Measurements from ENCODE around the gene SYNGR4. TPM values are rescaled to one million over a fixed set of nuclear protein-coding genes. Genes with fewer than 3 reads are reported as not detected.

The SYNGR4 gene
- total RNA-seq, 6 donors from 2014 or later, result not detected

DNA sequence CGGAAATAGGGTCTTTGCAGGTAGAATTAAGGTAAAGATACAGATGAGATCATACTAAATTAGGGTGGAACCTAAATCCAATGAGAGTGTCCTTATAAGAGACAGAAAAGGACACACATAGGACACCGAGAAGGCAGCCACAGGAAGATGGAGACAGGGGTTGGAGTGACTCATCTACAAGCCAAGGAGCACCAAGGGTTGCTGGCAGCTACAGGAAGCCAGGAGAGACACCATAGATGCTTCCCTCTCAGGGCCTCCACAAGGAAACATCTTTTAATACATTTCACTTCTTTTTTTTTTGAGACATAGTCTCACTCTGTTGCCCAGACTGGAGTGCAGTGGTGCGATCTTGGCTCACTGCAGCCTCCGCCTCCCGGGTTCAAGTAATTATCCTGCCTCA is 10.5 kb upstream of the SYNGR4 start:
- Histone ChIP-seq H3K27me3 (no peaks in the 10 kb centered on the region), H3K4me1 (no peaks in the 10 kb centered on the region), H3K36me3 (no peaks in the 10 kb centered on the region), H3K27ac (no peak overlapping the region), H3K9me3 (no peaks in the 10 kb centered on the region), H3K4me3 (no peak overlapping the region)
- DNase-seq, result no peak
- TF ChIP-seq, protein P1, sequence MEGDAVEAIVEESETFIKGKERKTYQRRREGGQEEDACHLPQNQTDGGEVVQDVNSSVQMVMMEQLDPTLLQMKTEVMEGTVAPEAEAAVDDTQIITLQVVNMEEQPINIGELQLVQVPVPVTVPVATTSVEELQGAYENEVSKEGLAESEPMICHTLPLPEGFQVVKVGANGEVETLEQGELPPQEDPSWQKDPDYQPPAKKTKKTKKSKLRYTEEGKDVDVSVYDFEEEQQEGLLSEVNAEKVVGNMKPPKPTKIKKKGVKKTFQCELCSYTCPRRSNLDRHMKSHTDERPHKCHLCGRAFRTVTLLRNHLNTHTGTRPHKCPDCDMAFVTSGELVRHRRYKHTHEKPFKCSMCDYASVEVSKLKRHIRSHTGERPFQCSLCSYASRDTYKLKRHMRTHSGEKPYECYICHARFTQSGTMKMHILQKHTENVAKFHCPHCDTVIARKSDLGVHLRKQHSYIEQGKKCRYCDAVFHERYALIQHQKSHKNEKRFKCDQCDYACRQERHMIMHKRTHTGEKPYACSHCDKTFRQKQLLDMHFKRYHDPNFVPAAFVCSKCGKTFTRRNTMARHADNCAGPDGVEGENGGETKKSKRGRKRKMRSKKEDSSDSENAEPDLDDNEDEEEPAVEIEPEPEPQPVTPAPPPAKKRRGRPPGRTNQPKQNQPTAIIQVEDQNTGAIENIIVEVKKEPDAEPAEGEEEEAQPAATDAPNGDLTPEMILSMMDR (IDR thresholded peaks at IDR 0.05), result no peak
- TF ChIP-seq POLR2A (IDR thresholded peaks at IDR 0.05), result no peak
- TF ChIP-seq EP300 (IDR thresholded peaks at IDR 0.05), result no peak
- TF ChIP-seq POLR2AphosphoS5 (IDR thresholded peaks at IDR 0.05), result no peak
- no peak for ATAC-seq (ENCODE audit: low FRiP score in 2 of 2)
- WGBS, 2 donors, result 84 to 91% methylated on average over 5 of the region's 5 CpGs

DNA sequence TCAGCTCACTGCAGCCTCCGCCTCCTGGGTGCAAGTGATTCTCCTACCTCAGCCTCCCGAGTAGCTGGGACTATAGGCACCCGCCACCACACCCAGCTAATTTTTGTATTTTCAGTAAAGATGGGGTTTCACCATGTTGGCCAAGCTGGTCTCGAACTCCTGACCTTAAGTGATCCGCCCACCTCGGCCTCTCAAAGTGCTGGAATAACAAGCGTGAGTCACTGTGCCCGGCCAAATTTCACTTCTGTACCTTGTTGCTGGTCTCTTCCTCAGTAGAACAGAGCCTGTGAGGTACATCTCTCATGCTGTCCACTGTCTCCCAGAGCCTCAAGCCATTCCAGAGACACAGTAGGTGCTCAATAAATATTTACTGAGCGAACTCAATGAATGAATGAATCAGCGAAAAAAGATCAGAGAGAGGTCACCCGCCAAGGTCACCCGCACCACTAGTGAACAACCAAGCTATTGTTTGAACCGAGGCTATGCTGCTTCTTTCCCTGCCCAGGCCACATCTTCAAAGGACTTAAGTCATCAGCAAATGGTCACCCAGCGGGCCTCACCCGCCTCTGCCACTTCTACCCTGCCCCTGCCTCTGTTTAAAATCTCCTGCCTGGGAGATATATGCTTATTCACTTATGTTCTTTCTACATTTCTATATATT is 9.7 kb upstream of the SYNGR4 start:
- ATAC-seq (ENCODE audit: low FRiP score in 2 of 2), result no peak
- TF ChIP-seq POLR2A (IDR thresholded peaks at IDR 0.05), result no peak
- no peak for TF ChIP-seq EP300 (IDR thresholded peaks at IDR 0.05)
- TF ChIP-seq, protein P1 (IDR thresholded peaks at IDR 0.05), result no peak
- TF ChIP-seq POLR2AphosphoS5 (IDR thresholded peaks at IDR 0.05), result no peak
- no peak for DNase-seq
- WGBS, 2 donors, result 85 to 88% methylated on average over 15 of the region's 15 CpGs
- H3K4me3 ChIP-seq, result no peak overlapping the region
- H3K36me3 ChIP-seq, result no peaks in the 10 kb centered on the region
- no peak overlapping the region for H3K27ac ChIP-seq
- no peaks in the 10 kb centered on the region for H3K9me3 ChIP-seq
- H3K4me1 ChIP-seq, result no peaks in the 10 kb centered on the region
- no peaks in the 10 kb centered on the region for H3K27me3 ChIP-seq

DNA sequence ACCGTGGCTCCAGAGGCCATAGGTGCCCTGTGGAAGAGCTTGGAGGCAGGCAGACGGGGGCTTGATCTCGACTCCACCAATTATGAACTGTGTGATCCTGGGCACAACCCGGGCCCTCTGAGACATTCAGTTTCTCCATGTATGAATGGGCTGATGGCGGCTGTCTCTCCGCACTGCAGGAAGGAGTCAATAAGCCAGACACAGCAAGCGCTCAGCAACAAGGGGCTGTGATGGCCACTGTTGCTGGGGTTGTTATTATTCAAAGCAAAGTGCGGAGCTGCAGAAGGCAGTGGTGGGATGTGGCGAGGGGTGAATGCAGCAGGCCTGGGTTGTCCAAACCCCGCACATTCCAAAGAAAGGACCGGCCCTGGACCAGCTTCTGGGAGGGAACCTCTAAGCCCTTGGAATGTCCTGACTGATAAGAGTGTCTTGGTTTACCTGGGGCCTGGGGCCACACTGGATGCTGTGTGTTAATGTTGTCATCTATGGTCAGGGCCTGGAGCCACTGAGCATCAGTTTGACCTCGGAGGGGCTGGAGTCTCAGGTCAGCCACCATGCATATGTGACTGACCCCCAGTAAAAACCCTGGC is 8.7 kb upstream of the SYNGR4 start:
- Histone ChIP-seq H3K4me3 (no peak overlapping the region), H3K27me3 (no peaks in the 10 kb centered on the region), H3K9me3 (no peaks in the 10 kb centered on the region), H3K27ac (no peak overlapping the region), H3K4me1 (no peaks in the 10 kb centered on the region), H3K36me3 (peaks cover 0 to 5% (median 0%) of the 10 kb centered on the region in 4 donors)
- ATAC-seq (ENCODE audit: low FRiP score in 2 of 2), result no peak
- no peak for DNase-seq
- TF ChIP-seq, protein P1 (IDR thresholded peaks at IDR 0.05), result no peak
- WGBS, 2 donors, result 89 to 91% methylated on average over 11 to 12 of the region's 12 CpGs

DNA sequence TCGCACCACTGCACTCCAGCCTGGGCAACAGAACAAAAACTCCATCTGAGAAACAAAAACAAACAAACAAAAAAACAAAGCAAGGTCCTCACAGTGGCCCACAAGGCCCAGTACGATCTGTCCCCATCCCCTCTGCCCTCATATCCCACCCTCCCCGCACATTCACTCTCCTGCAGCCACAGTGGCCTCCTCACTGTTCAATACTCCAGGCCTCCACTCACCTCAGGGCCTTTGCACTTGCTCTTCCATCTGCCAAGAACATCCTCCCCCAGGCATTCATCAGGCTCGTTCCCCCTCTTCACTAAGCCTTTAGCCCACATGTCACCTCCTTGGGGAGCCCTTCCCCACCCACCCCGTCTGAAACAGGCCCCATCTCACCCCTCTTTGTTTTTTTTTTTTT is 5.0 kb upstream of the SYNGR4 start:
- WGBS, 2 donors, result 92 to 93% methylated on average over 5 of the region's 5 CpGs
- ATAC-seq (ENCODE audit: low FRiP score in 2 of 2) (no peak), DNase-seq (no peak)
- no peaks in the 10 kb centered on the region for H3K27me3 ChIP-seq
- H3K4me3 ChIP-seq, result no peak overlapping the region
- H3K27ac ChIP-seq, result no peak overlapping the region
- H3K36me3 ChIP-seq, result peaks cover 0 to 5% (median 0%) of the 10 kb centered on the region in 4 donors
- H3K4me1 ChIP-seq, result peaks cover 0 to 10% (median 5%) of the 10 kb centered on the region in 4 donors
- H3K9me3 ChIP-seq, result no peaks in the 10 kb centered on the region
- TF ChIP-seq POLR2AphosphoS5 (IDR thresholded peaks at IDR 0.05) (no peak), POLR2A (IDR thresholded peaks at IDR 0.05) (no peak), EP300 (IDR thresholded peaks at IDR 0.05) (no peak)
- TF ChIP-seq, protein P1 (IDR thresholded peaks at IDR 0.05), result no peak

DNA sequence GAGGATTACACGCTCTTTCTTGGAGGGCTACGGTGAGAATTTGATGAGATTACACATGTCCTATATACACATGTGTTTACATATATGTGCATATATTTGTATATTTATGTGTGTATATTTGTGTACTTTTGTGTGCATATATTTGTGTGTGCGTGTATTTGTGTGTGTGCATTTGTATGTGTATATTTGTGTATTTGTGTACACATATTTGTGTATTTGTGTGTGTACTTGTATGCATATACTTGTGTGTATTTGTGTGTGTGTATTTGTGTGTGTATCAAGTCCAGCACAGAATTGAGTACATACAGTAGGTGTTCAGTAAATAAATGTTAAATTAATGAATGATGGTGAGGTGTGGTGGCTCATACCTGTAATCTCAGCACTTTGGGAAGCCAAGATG is 2.3 kb upstream of the SYNGR4 start:
- no peak overlapping the region for H3K4me3 ChIP-seq
- peaks cover 5 to 16% (median 11%) of the 10 kb centered on the region in 4 donors for H3K4me1 ChIP-seq
- no peak for ATAC-seq (ENCODE audit: low FRiP score in 2 of 2)
- no peaks in the 10 kb centered on the region for H3K9me3 ChIP-seq
- no peaks in the 10 kb centered on the region for H3K27me3 ChIP-seq
- TF ChIP-seq POLR2A (IDR thresholded peaks at IDR 0.05) (no peak), POLR2AphosphoS5 (IDR thresholded peaks at IDR 0.05) (no peak), EP300 (IDR thresholded peaks at IDR 0.05) (no peak)
- TF ChIP-seq, protein P1 (IDR thresholded peaks at IDR 0.05), result no peak
- no peak for DNase-seq
- no peak overlapping the region for H3K27ac ChIP-seq
- peaks cover 0 to 5% (median 0%) of the 10 kb centered on the region in 4 donors for H3K36me3 ChIP-seq
- WGBS, 2 donors, result 95 to 96% methylated on average over 3 of the region's 3 CpGs

All from upper lobe of left lung (tissue), 6 donors.